ENCODE results near the gene HS2ST1.
"Not testable (repeated sequence)": the region's sequence is repeated elsewhere in the genome, so short reads cannot be mapped to it uniquely, and the experiment has no call there.

HS2ST1 gene

GRCh38 chr1:86914601-86914997, at the start of gene HS2ST1:
HS2ST1 (plus strand) TSS chr1:86914635.
- DNase-seq, result peak; percentile 50

GRCh38 chr1:86865973-86866637, 48.3 kb upstream of the HS2ST1 start:
- no peak for DNase-seq

- no peak for DNase-seq
Observed at GRCh38 chr1:86866665-86867064, 47.8 kb upstream of the HS2ST1 start.

- not testable (repeated sequence) for DNase-seq
Observed at GRCh38 chr1:86867278-86867677, 47.2 kb upstream of the HS2ST1 start.

- no peak for DNase-seq
Observed at GRCh38 chr1:86868477-86868876, 46.0 kb upstream of the HS2ST1 start.

GRCh38 chr1:86871001-86871400, 43.4 kb upstream of the HS2ST1 start:
- no peak for DNase-seq

GRCh38 chr1:86872086-86872485, 42.3 kb upstream of the HS2ST1 start:
- no peak for DNase-seq

GRCh38 chr1:86875722-86876121, 38.7 kb upstream of the HS2ST1 start:
- DNase-seq, result no peak

GRCh38 chr1:86887479-86888162, 26.8 kb upstream of the HS2ST1 start:
- no peak for DNase-seq

GRCh38 chr1:86888327-86888726, 26.1 kb upstream of the HS2ST1 start:
- no peak for DNase-seq

- DNase-seq, result not testable (repeated sequence)
Observed at GRCh38 chr1:86899401-86899800, 15.0 kb upstream of the HS2ST1 start.

GRCh38 chr1:86905875-86906274, 8.6 kb upstream of the HS2ST1 start:
- DNase-seq, result no peak

GRCh38 chr1:86906419-86906818, 8.0 kb upstream of the HS2ST1 start:
- DNase-seq, result no peak

GRCh38 chr1:86912281-86912900, 2.0 kb upstream of the HS2ST1 start:
- DNase-seq, result no peak

GRCh38 chr1:86913399-86913895, 988 bp upstream of the HS2ST1 start:
- no peak for DNase-seq

- no peak for DNase-seq
Observed at GRCh38 chr1:86913896-86914600, 387 bp upstream of the HS2ST1 start, which contains the start of gene SELENOF. SELENOF (minus strand) TSS chr1:86914126; CDS start chr1:86914111, 15 bp downstream.

- DNase-seq, result no peak
Observed at GRCh38 chr1:86914998-86915736, 732 bp downstream of the HS2ST1 start.

GRCh38 chr1:86915737-86916235, 1.4 kb downstream of the HS2ST1 start:
- DNase-seq, result no peak

- DNase-seq, result no peak
Observed at GRCh38 chr1:86916752-86917151, 2.3 kb downstream of the HS2ST1 start.

GRCh38 chr1:86922445-86922844, 8.0 kb downstream of the HS2ST1 start:
- no peak for DNase-seq

- no peak for DNase-seq
Observed at GRCh38 chr1:86924324-86924960, 10.0 kb downstream of the HS2ST1 start.

GRCh38 chr1:86925742-86926141, 11.3 kb downstream of the HS2ST1 start:
- no peak for DNase-seq
